ENCODE measurements around the gene ZNF652.

The ZNF652 gene

DNA sequence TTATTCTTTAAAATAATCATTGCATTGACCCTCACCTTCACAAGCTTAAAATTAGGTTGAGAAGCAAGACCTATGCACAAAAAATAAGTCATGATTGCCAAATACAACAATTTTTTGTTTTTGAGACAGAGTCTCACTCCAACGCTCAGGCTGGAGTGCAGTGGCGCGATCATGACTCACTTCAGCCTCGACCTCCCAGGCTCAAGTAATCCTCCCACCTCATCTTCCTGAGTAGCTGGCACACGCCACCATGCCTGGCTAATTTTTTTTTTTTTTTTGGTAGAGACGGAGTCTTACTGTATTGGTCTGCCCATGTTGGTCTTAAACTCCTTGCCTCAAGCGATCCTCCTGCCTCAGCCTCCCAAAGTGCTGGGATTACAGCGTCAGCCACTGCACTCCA lies 24.2 kb downstream of the ZNF652 start:
- no peak for DNase-seq
- H3F3A ChIP-seq (ENCODE audit: insufficient read depth, low read length), result peaks cover 15% of the 10 kb centered on the region
- no peak overlapping the region for H3K4me3 ChIP-seq (ENCODE audit: low read length)
- peaks cover 81% of the 10 kb centered on the region for H3K79me2 ChIP-seq (ENCODE audit: low read length)
- no peaks in the 10 kb centered on the region for H3K9me3 ChIP-seq (replicated peaks; ENCODE audit: insufficient read depth, low read length)
- no peaks in the 10 kb centered on the region for H3K27me3 ChIP-seq (replicated peaks; ENCODE audit: insufficient read depth, low read length)
- no peak overlapping the region for H2AFZ ChIP-seq (ENCODE audit: low read length)
- H3K9ac ChIP-seq (ENCODE audit: low read length), result no peak overlapping the region
- no peaks in the 10 kb centered on the region for H3K36me3 ChIP-seq (replicated peaks; ENCODE audit: insufficient read depth, low read length)
- H3K4me2 ChIP-seq (ENCODE audit: low read depth, low read length), result no peak overlapping the region
- TF ChIP-seq EZH2phosphoT487 (IDR thresholded peaks at IDR 0.05; ENCODE audit: low read length), result no peak
- no peak for TF ChIP-seq CTCF (IDR thresholded peaks at IDR 0.05; ENCODE audit: low read length)
- TF ChIP-seq EZH2 (optimal IDR thresholded peaks at IDR 0.05; ENCODE audit: low read depth, low read length), result no peak
- no peaks in the 10 kb centered on the region for H4K20me1 ChIP-seq (ENCODE audit: insufficient read depth, low read length)
- H3K9me2 ChIP-seq (replicated peaks; ENCODE audit: insufficient read depth, low read length), result no peaks in the 10 kb centered on the region
- peaks cover 10% of the 10 kb centered on the region for H3K4me1 ChIP-seq (ENCODE audit: low read length)
- H3K27ac ChIP-seq (ENCODE audit: low read length), result no peak overlapping the region

GRCh38 chr17:49334744-49335512 lies 27.1 kb downstream of the ZNF652 start:
- H4K20me1 ChIP-seq (ENCODE audit: insufficient read depth, low read length), result no peaks in the 10 kb centered on the region
- H3K4me2 ChIP-seq (ENCODE audit: low read depth, low read length), result no peak overlapping the region
- no peaks in the 10 kb centered on the region for H3K9me3 ChIP-seq (replicated peaks; ENCODE audit: insufficient read depth, low read length)
- H3K36me3 ChIP-seq (replicated peaks; ENCODE audit: insufficient read depth, low read length), result no peaks in the 10 kb centered on the region
- H3K4me1 ChIP-seq (ENCODE audit: low read length), result no peaks in the 10 kb centered on the region
- H3K9ac ChIP-seq (ENCODE audit: low read length), result no peak overlapping the region
- no peak overlapping the region for H2AFZ ChIP-seq (ENCODE audit: low read length)
- no peak for DNase-seq
- no peak overlapping the region for H3K27ac ChIP-seq (ENCODE audit: low read length)
- no peaks in the 10 kb centered on the region for H3K9me2 ChIP-seq (replicated peaks; ENCODE audit: insufficient read depth, low read length)
- TF ChIP-seq EZH2phosphoT487 (IDR thresholded peaks at IDR 0.05; ENCODE audit: low read length) (no peak), CTCF (IDR thresholded peaks at IDR 0.05; ENCODE audit: low read length) (no peak), EZH2 (optimal IDR thresholded peaks at IDR 0.05; ENCODE audit: low read depth, low read length) (no peak)
- H3K4me3 ChIP-seq (ENCODE audit: low read length), result no peak overlapping the region
- H3K79me2 ChIP-seq (ENCODE audit: low read length), result peaks cover 86% of the 10 kb centered on the region
- no peaks in the 10 kb centered on the region for H3F3A ChIP-seq (ENCODE audit: insufficient read depth, low read length)
- no peaks in the 10 kb centered on the region for H3K27me3 ChIP-seq (replicated peaks; ENCODE audit: insufficient read depth, low read length)

DNA sequence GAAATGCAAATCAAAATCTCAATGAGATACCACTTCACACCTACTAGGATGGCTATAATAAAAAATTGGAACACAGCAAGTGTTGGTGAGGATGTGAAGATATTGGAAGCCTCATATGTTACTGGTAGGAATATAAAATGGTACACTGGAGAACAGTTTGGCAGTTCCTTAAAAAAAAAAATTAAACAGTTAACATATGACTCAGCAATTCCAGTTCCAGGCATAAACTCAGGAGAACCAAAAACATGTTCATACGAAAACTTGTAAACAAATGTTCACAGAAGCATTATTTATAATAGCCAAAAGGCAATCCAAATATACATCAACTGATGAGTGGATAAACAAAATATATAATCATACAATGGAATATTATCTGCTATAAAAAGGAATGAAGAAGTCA lies 28.2 kb downstream of the ZNF652 start:
- H3K79me2 ChIP-seq (ENCODE audit: low read length), result peaks cover 86% of the 10 kb centered on the region

More for the DNA sequence above, 28.2 kb downstream of the ZNF652 start:
- Histone ChIP-seq H3K4me3 (ENCODE audit: low read length) (no peak overlapping the region), H3K27ac (ENCODE audit: low read length) (no peak overlapping the region), H3K9me2 (replicated peaks; ENCODE audit: insufficient read depth, low read length) (no peaks in the 10 kb centered on the region), H3K9me3 (replicated peaks; ENCODE audit: insufficient read depth, low read length) (no peaks in the 10 kb centered on the region), H3K27me3 (replicated peaks; ENCODE audit: insufficient read depth, low read length) (no peaks in the 10 kb centered on the region), H2AFZ (ENCODE audit: low read length) (no peak overlapping the region), H3K4me2 (ENCODE audit: low read depth, low read length) (no peak overlapping the region), H3F3A (ENCODE audit: insufficient read depth, low read length) (0 out of 2 replicates have a peak, but pooled peaks cover 5% of the 10 kb centered on the region), H3K9ac (ENCODE audit: low read length) (no peak overlapping the region), H4K20me1 (ENCODE audit: insufficient read depth, low read length) (no peaks in the 10 kb centered on the region), H3K4me1 (ENCODE audit: low read length) (peaks cover 6% of the 10 kb centered on the region), H3K36me3 (replicated peaks; ENCODE audit: insufficient read depth, low read length) (no peaks in the 10 kb centered on the region)
- no peak for DNase-seq
- TF ChIP-seq EZH2 (optimal IDR thresholded peaks at IDR 0.05; ENCODE audit: low read depth, low read length) (no peak), EZH2phosphoT487 (IDR thresholded peaks at IDR 0.05; ENCODE audit: low read length) (no peak), CTCF (IDR thresholded peaks at IDR 0.05; ENCODE audit: low read length) (no peak)
